CD14-positive monocyte (primary cell): Measurements from ENCODE around the gene CENPH. TPM values are rescaled to one million over a fixed set of nuclear protein-coding genes. Genes with fewer than 3 reads are reported as not detected.

Source experiments
- DNase-seq, 3 donors: peaks; one replicate each; pipeline ENCODE4 v3.0.0-alpha.2; 2011 to 2022
- H2AFZ ChIP-seq: 2 replicates; pipeline ENCODE4 v1.6.0; 2012; ENCODE audit warnings: mild to moderate bottlenecking, low read depth, low read length, inconsistent platforms; ENCODE audit not compliant: insufficient read depth, poor library complexity, severe bottlenecking
- H3K27ac ChIP-seq, 2 donors: 1 replicate in 1 of 2; 2 replicates in 1 of 2; pipeline ENCODE4 v1.5.1; 2012 to 2013; ENCODE audit warnings: low read length in 2 of 2, control low read depth in 1 of 2, inconsistent platforms in 1 of 2, low read depth in 1 of 2, mild to moderate bottlenecking in 1 of 2
- H3K27me3 ChIP-seq, 2 donors: one replicate each; pipeline versions ENCODE4 v1.6.0 to v1.6.1; 2011 to 2013; ENCODE audit warnings: low read length in 2 of 2; ENCODE audit not compliant: control insufficient read depth in 2 of 2, insufficient read depth in 2 of 2
- H3K36me3 ChIP-seq, 2 donors: replicated peaks in 1 of 2; 1 replicate in 1 of 2; 2 replicates in 1 of 2; pipeline versions ENCODE4 v1.5.1 to v1.6.1; 2012 to 2013; ENCODE audit warnings: low read length in 2 of 2, control low read depth in 1 of 2, inconsistent platforms in 1 of 2, mild to moderate bottlenecking in 1 of 2; ENCODE audit not compliant: insufficient read depth in 2 of 2, control insufficient read depth in 1 of 2
- H3K4me1 ChIP-seq, 2 donors: 1 replicate in 1 of 2; 2 replicates in 1 of 2; pipeline versions ENCODE4 v1.5.1 to v1.6.1; 2012 to 2013; ENCODE audit warnings: low read length in 2 of 2, control low read depth in 1 of 2, inconsistent platforms in 1 of 2, mild to moderate bottlenecking in 1 of 2, moderate library complexity in 1 of 2; ENCODE audit not compliant: insufficient read depth in 2 of 2, control insufficient read depth in 1 of 2
- H3K4me2 ChIP-seq: replicated peaks from 2 replicates; pipeline ENCODE3; 2012; ENCODE audit warnings: low read length, moderate library complexity, mild to moderate bottlenecking; ENCODE audit not compliant: poor library complexity, severe bottlenecking; ENCODE audit errors: extremely low read depth
- H3K4me3 ChIP-seq, 3 experiments: fragments of 200-600 bp in 1 of 3; sonication (generic) in 1 of 3; replicated peaks in 1 of 3; 1 replicate in 2 of 3; 2 replicates in 1 of 3; pipeline ENCODE4 v1.5.1; 2011 to 2013; ENCODE audit warnings: low read length in 3 of 3, mild to moderate bottlenecking in 3 of 3, control low read depth in 2 of 3, low read depth in 2 of 3, inconsistent platforms in 1 of 3, moderate library complexity in 1 of 3
- H3K79me2 ChIP-seq: 2 replicates; pipeline ENCODE4 v1.6.0; 2012; ENCODE audit warnings: mild to moderate bottlenecking, control low read depth, inconsistent platforms, low read length, moderate library complexity; ENCODE audit not compliant: insufficient read depth
- H3K9ac ChIP-seq: 2 replicates; pipeline ENCODE4 v1.6.0; 2017; ENCODE audit warnings: low read length, mild to moderate bottlenecking; ENCODE audit not compliant: insufficient read depth, poor library complexity, severe bottlenecking
- H3K9me3 ChIP-seq, 2 donors: replicated peaks in 1 of 2; 1 replicate in 1 of 2; 2 replicates in 1 of 2; pipeline versions ENCODE4 v1.5.1 to v1.6.1; 2012 to 2013; ENCODE audit warnings: low read length in 2 of 2, control low read depth in 1 of 2; ENCODE audit not compliant: control insufficient read depth in 1 of 2, insufficient read depth in 1 of 2
- H4K20me1 ChIP-seq: 2 replicates; pipeline ENCODE4 v1.6.0; 2012; ENCODE audit warnings: mild to moderate bottlenecking, low read length, control low read depth, moderate library complexity; ENCODE audit not compliant: insufficient read depth
- H3K27ac Mint-ChIP-seq, 7 donors: one replicate each; pipeline ENCODE4 v1.8.0; 2020; ENCODE audit warnings: mild to moderate bottlenecking in 7 of 7, mixed read lengths in 7 of 7, moderate library complexity in 6 of 7, inconsistent platforms in 2 of 7
- H3K27me3 Mint-ChIP-seq, 3 donors: one replicate each; pipeline ENCODE4 v1.8.0; 2021 to 2022; ENCODE audit warnings: low read depth in 3 of 3, mild to moderate bottlenecking in 3 of 3, mixed read lengths in 3 of 3, moderate library complexity in 3 of 3, inconsistent platforms in 1 of 3
- H3K36me3 Mint-ChIP-seq, 2 donors: one replicate each; pipeline ENCODE4 v1.8.0; 2020; ENCODE audit warnings: mixed read lengths in 2 of 2, inconsistent platforms in 1 of 2, mild to moderate bottlenecking in 1 of 2
- H3K4me1 Mint-ChIP-seq: one replicate; pipeline ENCODE4 v1.8.0; 2020; ENCODE audit warnings: mild to moderate bottlenecking, mixed read lengths
- H3K4me3 Mint-ChIP-seq, 2 donors: one replicate each; pipeline ENCODE4 v1.8.0; 2020; ENCODE audit warnings: mild to moderate bottlenecking in 2 of 2, mixed read lengths in 2 of 2, moderate library complexity in 1 of 2
- H3K9me3 Mint-ChIP-seq, 7 donors: one replicate each; pipeline ENCODE4 v1.8.0; 2020 to 2022; ENCODE audit warnings: mixed read lengths in 7 of 7, mild to moderate bottlenecking in 6 of 7, moderate library complexity in 6 of 7, inconsistent platforms in 2 of 7
- CTCF ChIP-seq: fragments of 200-600 bp; IDR thresholded peaks from one replicate; pipeline ENCODE4 v1.8.0; 2022; ENCODE audit warnings: antibody characterized with exemption, mild to moderate bottlenecking
- WGBS: methylation state at CpG from one replicate; pipeline ENCODE4 v1.1.5; 2013; ENCODE audit warnings: missing lambda C conversion rate; ENCODE audit not compliant: insufficient coverage; 5-methylcytosine and 5-hydroxymethylcytosine counted together
- intact Hi-C, 2 donors: fragments of 100-400 bp; cut with micrococcal nuclease; formaldehyde crosslinking; loops; one replicate each; pipeline versions ENCODE4 v1.15.0 to v1.15.1; 2023
- polyA plus RNA-seq, 3 donors: library from polyadenylated mRNA; depleted of rRNA in 1 of 3; unstranded in 2 of 3; stranded (reverse) in 1 of 3; fragments of 300-500 nt in 2 of 3; fragments of >200 nt in 1 of 3; fragmentation: Illumina TruSeq in 2 of 3; gene quantifications; 1 replicate in 2 of 3; 2 replicates in 1 of 3; pipeline ENCODE4 v1.2.3, GENCODE V29; 2012 to 2021

The CENPH gene
- polyA plus RNA-seq, 3 donors, result 0.57 to 0.73 (median 0.61) TPM

DNA sequence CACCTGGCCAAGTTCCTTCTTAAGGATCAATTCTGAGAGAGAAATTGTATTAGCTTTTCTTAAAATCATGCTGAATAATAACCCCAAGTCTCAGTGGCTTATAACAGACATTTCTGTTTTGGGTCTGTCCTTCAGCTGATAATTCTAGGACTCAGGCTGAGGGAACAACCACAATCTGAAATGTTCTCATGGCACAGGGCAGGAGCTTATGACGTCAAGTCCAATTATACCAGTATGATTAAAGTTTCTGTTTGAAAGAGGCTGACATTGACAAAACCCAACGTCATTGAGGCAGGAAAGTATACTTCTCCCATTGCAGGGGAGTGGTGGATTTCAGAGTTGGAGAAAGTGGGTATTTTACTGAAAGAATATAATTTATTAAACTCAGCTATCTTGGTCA, 21.8 kb downstream of the CENPH start:
- H3K36me3 ChIP-seq, result no peaks in the 10 kb centered on the region
- H4K20me1 ChIP-seq, result no peaks in the 10 kb centered on the region
- H3K27me3 ChIP-seq, result no peaks in the 10 kb centered on the region
- no peak overlapping the region for H3K27ac ChIP-seq
- intact Hi-C loops, result no loop called here
- DNase-seq, result no peak
- no peaks in the 10 kb centered on the region for H3K9me3 Mint-ChIP-seq
- no peak overlapping the region for H2AFZ ChIP-seq
- H3K4me2 ChIP-seq, result no peak overlapping the region
- whole genome bisulfite sequencing, result no CpG with 5 or more reads among the region's 2 CpGs
- no peak overlapping the region for H3K4me3 ChIP-seq
- no peak overlapping the region for H3K9ac ChIP-seq
- H3K4me1 Mint-ChIP-seq, result peaks cover 3% of the 10 kb centered on the region
- TF ChIP-seq CTCF, result no peak
- no peaks in the 10 kb centered on the region for H3K79me2 ChIP-seq
- no peaks in the 10 kb centered on the region for H3K4me1 ChIP-seq
- H3K27ac Mint-ChIP-seq, result no peak overlapping the region
- peaks cover 2 to 8% of the 10 kb centered on the region in 2 donors for H3K36me3 Mint-ChIP-seq
- H3K4me3 Mint-ChIP-seq, result no peak overlapping the region
- no peaks in the 10 kb centered on the region for H3K9me3 ChIP-seq
- H3K27me3 Mint-ChIP-seq, result peaks cover 0 to under 1% (median 0%) of the 10 kb centered on the region in 3 donors

- no peaks in the 10 kb centered on the region for H3K79me2 ChIP-seq
- no peak overlapping the region for H3K4me3 ChIP-seq
- WGBS, result no CpG with 5 or more reads among the region's 2 CpGs
- peaks cover 2 to 3% of the 10 kb centered on the region in 2 donors for H3K4me1 ChIP-seq
- H3K27me3 Mint-ChIP-seq, result peaks cover 0 to 3% (median 0%) of the 10 kb centered on the region in 3 donors
- H3K9ac ChIP-seq, result no peak overlapping the region
- H3K36me3 ChIP-seq, result no peaks in the 10 kb centered on the region
- DNase-seq, result no peak
- no peak overlapping the region for H2AFZ ChIP-seq
- H3K4me3 Mint-ChIP-seq, result no peak overlapping the region
- no peak overlapping the region for H3K4me2 ChIP-seq
- H3K4me1 Mint-ChIP-seq, result peaks cover 4% of the 10 kb centered on the region
- peaks cover 2 to 8% of the 10 kb centered on the region in 2 donors for H3K36me3 Mint-ChIP-seq
- H3K9me3 ChIP-seq, result no peaks in the 10 kb centered on the region
- H3K9me3 Mint-ChIP-seq, result no peaks in the 10 kb centered on the region
- no peaks in the 10 kb centered on the region for H3K27me3 ChIP-seq
- TF ChIP-seq CTCF, result no peak
- no peaks in the 10 kb centered on the region for H4K20me1 ChIP-seq
- H3K27ac Mint-ChIP-seq, result peak overlapping the region in 1 of 7 donors; percentile 1
- H3K27ac ChIP-seq, result no peak overlapping the region
- intact Hi-C loops, result no loop called here
Observed at GRCh38 chr5:69212022-69212421, 22.6 kb downstream of the CENPH start.
